Eye (tissue), 1 donor: ENCODE measurements around the gene SERINC2.
"Not testable (repeated sequence)": the region's sequence is repeated elsewhere in the genome, so short reads cannot be mapped to it uniquely, and the experiment has no call there.

Source experiments
- DNase-seq: peaks from one replicate; pipeline ENCODE4 v3.0.0-alpha.2; 2015

SERINC2 gene

DNA sequence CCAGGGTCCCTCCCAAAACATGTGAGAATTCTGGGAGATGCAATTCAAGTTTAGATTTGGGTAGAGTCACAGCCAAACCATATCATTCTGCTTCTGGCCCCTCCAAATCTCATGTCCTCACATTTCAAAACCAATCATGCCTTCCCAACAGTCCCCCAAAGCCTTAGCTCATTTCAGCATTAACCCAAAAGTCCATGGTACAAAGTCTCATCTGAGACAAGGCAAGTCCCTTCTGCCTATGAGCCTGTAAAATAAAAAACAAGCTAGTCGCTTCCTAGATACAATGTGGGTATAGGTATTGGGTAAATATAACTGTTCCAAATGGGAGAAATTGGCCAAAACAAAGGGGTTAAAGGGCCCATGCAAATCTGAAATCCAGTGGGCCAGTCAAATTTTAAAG is 59.7 kb downstream of the SERINC2 start:
- not testable (repeated sequence) for DNase-seq

DNA sequence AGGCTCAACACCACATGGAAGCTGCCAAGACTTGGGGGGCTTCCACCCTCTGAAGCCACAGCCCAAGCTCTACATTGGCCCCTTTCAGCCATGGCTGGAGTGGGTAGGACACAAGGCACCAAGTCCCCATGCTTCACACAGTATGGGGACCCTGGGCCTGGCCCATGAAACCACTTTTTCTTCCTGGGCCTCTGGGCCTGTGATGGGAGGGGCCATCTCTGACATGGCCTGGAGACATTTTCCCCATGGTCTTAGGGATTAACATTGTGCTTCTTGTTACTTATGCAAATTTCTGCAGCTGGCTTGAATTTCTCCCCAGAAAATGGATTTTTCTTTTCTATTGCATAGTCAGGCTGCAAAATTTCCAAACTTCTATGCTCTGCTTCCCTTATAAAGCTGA is 60.5 kb downstream of the SERINC2 start:
- DNase-seq: not testable (repeated sequence)

DNA sequence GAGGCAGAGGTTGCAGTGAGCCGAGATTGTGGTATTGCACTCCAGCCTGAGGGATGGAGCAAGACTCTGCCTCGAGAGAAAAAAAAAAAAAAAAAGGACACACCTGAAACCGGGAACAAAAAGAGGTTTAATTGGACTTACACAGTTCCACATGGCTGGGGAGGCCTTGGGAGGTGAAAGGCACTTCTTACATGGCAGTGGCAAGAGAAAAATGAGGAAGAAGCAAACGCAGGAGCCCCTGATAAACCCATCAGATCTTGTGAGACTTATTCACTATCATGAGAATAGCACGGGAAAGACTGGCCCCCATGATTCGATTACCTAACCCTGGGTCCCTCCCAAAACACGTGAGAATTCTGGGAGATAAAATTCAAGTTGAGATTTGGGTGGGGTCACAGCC is 61.6 kb downstream of the SERINC2 start:
- DNase-seq: not testable (repeated sequence)

DNA sequence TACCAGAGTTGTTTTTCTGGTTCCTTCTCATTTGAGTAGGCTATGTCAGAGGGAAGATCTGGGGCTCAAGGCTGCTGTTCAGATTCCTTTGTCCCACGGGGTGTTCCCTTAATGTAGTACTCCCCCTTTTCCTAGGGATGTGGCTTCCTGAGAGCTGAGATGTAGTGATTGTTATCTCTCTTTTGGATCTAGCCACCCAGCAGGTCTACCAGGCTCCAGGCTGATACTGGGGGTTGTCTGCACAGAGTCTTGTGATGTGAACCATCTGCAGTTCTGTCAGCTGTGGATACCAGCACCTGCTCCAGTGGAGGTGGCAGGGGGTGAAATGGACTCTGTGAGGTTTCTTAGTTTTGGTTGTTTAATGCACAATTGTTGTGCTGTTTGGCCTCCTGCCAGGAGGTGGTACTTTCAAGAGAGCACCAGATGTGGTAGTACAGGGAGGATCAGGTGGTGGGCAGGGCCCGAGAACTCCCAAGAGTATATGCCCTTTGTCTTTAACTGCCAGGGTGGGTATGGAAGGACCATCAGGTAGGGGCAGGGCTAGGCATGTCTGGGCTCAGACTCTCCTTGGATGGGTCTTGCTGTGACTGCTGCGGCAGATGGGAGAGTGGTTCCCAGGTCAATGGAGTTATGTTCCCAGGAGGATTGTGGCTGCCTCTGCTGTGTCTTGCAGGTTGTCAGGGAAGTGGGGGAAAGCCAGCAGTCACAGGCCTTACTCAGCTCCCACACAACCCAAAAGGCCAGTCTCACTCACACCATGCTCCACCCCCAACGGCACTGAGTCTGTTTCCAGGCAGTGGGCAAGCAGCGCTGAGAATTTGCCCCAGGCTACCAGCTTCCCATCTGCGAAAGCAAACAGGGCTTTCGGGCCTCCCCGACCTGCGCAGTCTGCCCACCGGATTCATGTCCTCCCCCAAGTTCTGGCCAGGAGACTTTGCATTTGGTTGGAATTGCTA is 64.2 kb downstream of the SERINC2 start:
- DNase-seq: peak; percentile 70

DNA sequence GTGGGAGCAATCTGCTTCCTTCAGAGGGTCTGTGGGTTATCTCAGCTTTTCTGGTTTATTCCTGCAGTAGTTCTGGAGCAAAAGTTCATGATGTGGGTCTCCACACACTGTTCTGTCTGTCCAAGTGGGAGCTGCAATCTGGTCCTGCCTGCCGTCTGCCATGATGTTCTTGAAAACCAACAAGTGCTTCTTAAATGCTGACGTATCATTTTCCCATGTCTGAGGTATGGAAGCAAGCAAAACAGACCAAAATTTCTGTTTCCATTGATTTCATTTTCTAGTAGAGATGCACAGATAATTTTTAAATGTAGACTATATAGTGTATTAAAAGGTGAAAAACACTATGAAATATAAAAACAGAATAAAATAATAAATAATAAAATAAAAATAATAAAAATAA is 65.2 kb downstream of the SERINC2 start:
- DNase-seq: no peak

DNA sequence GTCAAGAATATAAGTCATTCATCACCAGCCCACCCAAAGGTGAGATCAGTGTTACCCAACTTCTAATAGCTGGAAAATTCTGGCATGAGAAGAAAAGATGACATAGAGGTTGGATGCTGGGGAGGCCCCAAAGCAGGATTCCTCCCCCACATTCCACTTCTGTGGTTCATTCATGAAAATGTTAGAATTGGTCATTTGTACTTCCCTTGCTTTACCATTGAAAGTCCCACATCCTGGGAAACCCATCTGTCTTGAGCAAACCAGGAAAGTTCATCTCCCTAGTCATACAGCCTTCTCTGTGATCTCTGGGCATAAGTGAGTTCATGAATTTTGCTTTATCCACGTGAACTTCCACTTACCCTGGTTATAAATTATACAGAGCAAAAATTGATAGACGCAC is 66.8 kb downstream of the SERINC2 start:
- DNase-seq: no peak

DNA sequence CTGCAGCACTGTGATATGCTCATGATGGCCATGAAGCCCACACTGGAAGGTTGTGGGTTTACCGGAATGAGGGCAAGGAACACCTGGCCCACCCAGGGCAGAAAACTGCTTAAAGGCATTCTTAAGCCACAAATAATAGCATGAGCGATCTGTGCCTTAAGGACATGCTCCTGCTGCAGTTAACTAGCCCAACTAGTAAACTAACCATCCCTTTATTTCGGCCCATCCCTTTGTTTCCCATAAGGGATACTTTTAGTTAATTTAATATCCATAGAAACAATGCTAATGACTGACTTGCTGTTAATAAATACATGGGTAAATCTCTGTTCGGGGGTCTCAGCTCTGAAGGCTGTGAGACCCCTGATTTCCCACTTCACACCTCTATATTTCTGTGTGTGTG is 67.4 kb downstream of the SERINC2 start:
- not testable (repeated sequence) for DNase-seq

DNA sequence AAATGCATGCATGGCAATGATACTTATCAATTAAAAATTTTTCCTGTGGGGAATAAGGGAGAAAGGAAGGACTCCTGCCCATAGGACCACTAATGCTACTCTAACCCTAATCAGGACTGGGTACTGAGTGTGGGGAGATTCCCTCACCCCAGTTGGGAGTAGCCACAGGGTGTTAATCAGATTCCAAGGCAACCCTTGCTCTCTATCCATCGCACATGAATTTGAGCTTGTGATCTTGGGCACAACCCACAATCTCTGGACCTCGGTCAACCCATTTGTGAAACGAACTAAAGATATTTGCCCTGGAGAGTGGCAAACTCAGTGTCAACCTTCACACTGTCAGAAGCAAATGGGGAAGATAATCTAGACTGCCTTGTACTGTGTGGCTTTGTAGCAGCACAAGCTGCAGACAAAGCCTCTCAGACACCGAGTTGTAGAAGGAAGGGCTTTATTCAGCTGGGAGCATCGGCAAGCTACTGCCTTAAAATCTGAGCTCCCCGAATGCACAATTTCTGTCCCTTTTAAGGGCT is 69.5 kb downstream of the SERINC2 start:
- DNase-seq: no peak

DNA sequence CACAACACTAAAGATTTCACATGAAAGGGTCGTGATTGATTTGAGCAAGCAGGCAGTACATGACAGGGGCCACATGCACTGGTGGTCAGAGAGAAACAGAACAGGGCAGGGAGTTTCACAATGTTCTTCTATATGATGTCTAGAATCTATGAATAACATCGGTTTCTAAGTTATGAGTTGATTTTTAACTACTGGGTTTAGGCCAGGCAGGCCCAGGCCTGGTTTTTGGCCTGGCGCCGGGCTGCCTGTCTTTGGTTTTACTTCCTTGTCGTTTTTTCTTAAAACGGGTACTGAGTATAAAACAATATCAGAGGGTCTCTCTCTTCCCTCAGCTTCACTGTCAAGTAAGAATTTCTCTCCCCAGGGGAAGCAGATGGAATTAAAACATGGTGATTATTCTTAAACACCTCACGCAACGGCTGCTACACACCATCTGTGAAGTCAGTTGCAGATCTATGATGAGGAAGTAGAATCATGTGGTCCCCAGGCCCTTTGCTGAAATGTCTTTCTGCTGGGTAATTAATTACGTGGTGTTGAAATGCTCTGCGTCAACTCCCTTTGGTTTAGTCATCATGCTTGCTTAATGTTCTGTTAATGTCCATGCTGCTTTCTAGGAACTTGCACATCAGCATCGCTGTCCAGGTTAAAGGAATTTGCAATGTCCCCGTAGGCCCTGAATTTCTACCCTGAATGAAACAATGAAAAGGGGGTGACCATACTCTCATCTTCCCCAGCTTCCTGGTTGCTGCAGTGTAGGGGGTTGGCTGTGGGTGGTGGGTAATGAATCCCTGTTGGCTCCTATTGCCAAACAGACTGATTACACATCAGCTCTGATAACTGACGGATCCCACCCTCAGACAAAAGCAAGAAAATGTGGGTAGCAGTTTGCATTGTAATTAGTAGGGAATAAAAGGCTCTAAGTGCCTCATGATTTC is 70.3 kb downstream of the SERINC2 start:
- peak; percentile 80 for DNase-seq
